Astrocyte (in vitro differentiated cells and primary cell): Measurements from ENCODE around the gene ADAMTS17. TPM values are rescaled to one million over a fixed set of nuclear protein-coding genes. Genes with fewer than 3 reads are reported as not detected.

Experiments used
- DNase-seq: peaks from one replicate; pipeline ENCODE4 v3.0.0-alpha.2; 2010; ENCODE audit warnings: low read depth
- FAIRE-seq: peaks from 2 replicates; lab custom pipeline; 2011; peaks lifted over from hg19 to GRCh38; lab: Jason Lieb, UNC
- H2AFZ ChIP-seq: 2 replicates; pipeline ENCODE4 v1.6.0; 2012; ENCODE audit warnings: low read depth, low read length, inconsistent platforms
- H3K27ac ChIP-seq: 2 replicates; pipeline ENCODE4 v1.5.1; 2011; ENCODE audit warnings: low read depth, low read length, inconsistent platforms
- H3K27me3 ChIP-seq: 2 replicates; pipeline ENCODE4 v1.6.0; 2011; ENCODE audit warnings: low read length, inconsistent platforms; ENCODE audit not compliant: insufficient read depth
- H3K36me3 ChIP-seq: 2 replicates; pipeline ENCODE4 v1.5.1; 2011; ENCODE audit warnings: low read length, inconsistent platforms; ENCODE audit not compliant: insufficient read depth
- H3K4me1 ChIP-seq: 2 replicates; pipeline ENCODE4 v1.5.1; 2011; ENCODE audit warnings: low read length, inconsistent platforms; ENCODE audit not compliant: insufficient read depth
- H3K4me2 ChIP-seq: 2 replicates; pipeline ENCODE4 v1.6.0; 2012; ENCODE audit warnings: low read length, inconsistent platforms
- H3K4me3 ChIP-seq: 2 replicates; pipeline ENCODE4 v1.5.1; 2011; ENCODE audit warnings: low read depth, mild to moderate bottlenecking, low read length, inconsistent platforms; ENCODE audit not compliant: insufficient read depth
- H3K79me2 ChIP-seq: 2 replicates; pipeline ENCODE4 v1.6.0; 2012; ENCODE audit warnings: mild to moderate bottlenecking, low read length, inconsistent platforms; ENCODE audit not compliant: insufficient read depth
- H3K9ac ChIP-seq: 2 replicates; pipeline ENCODE4 v1.6.0; 2012; ENCODE audit warnings: mild to moderate bottlenecking, low read length, inconsistent platforms
- H3K9me3 ChIP-seq: 2 replicates; pipeline ENCODE4 v1.5.1; 2012; ENCODE audit warnings: low read depth, mild to moderate bottlenecking, low read length, inconsistent platforms; ENCODE audit not compliant: insufficient read depth
- H4K20me1 ChIP-seq: 2 replicates; pipeline ENCODE4 v1.6.0; 2012; ENCODE audit warnings: low read length, inconsistent platforms; ENCODE audit not compliant: insufficient read depth
- H3K27ac Mint-ChIP-seq: one replicate; pipeline ENCODE4 v1.8.0; 2021; ENCODE audit warnings: mild to moderate bottlenecking, mixed read lengths; ENCODE audit not compliant: unreplicated experiment
- H3K27me3 Mint-ChIP-seq: one replicate; pipeline ENCODE4 v1.8.0; 2021; ENCODE audit warnings: low read depth, mixed read lengths; ENCODE audit not compliant: unreplicated experiment
- H3K36me3 Mint-ChIP-seq: one replicate; pipeline ENCODE4 v1.8.0; 2021; ENCODE audit warnings: low read depth, mixed read lengths; ENCODE audit not compliant: unreplicated experiment
- H3K4me1 Mint-ChIP-seq: one replicate; pipeline ENCODE4 v1.8.0; 2021; ENCODE audit warnings: low read depth, mixed read lengths; ENCODE audit not compliant: unreplicated experiment
- H3K4me3 Mint-ChIP-seq: one replicate; pipeline ENCODE4 v1.8.0; 2021; ENCODE audit warnings: mild to moderate bottlenecking, moderate library complexity, mixed read lengths; ENCODE audit not compliant: unreplicated experiment
- H3K9me3 Mint-ChIP-seq: one replicate; pipeline ENCODE4 v1.8.0; 2021; ENCODE audit warnings: mild to moderate bottlenecking, mixed read lengths; ENCODE audit not compliant: unreplicated experiment
- EZH2 ChIP-seq: IDR thresholded peaks from 2 replicates; pipeline ENCODE4 v1.6.1; 2012; ENCODE audit warnings: mild to moderate bottlenecking, low read length, inconsistent platforms; ENCODE audit not compliant: insufficient read depth
- total RNA-seq: library from RNA; stranded (reverse); gene quantifications from 2 replicates; pipeline ENCODE4 v1.2.1, GENCODE V29; 2021
- TF ChIP-seq, protein P1 (sequence below): IDR thresholded peaks from 2 replicates; pipeline ENCODE4 v1.5.1; 2011; ENCODE audit warnings: low read depth, mild to moderate bottlenecking, inconsistent platforms, low read length, moderate library complexity; ENCODE audit not compliant: insufficient read depth

Gene ADAMTS17
- total RNA-seq, 1 donor from 2014 or later = 0.27 TPM

DNA sequence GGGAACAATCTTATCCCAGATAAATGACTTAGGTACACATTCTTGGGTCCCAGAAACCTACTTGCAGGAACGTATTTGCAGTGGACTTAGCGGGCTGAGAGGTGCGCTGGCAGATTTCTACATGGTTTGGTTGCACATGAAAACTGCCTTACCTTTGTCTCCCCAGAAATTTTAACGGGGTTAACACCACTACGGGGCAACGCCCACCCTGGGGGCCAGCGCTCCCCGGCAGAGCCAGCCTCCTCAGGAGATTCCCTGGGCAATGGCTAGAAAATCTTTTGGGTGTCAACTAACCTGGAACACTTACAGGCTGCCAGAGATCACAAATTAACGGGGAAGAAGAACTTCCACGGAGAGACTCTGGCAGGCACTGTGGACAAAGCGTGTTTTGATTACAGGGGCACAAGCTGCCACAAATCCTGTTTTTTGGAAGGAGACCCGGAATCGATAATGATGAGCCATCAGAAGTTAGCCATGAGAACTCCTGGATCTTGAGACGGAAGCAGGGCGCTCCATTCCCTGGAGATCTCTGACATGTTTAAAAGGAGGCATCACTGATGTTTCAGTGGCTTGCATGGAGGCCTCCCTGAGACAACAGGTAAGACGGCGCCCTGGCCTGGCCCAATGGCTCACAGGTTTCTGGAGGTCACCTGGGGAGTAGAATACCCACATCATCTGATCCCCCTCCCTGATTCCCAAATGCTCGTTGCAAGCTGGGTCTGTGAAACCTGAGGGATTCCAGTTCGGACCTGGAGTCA lies 288.9 kb downstream of the ADAMTS17 start:
- Histone ChIP-seq H3K9ac (no peak overlapping the region), H3K4me3 (no peak overlapping the region), H3K36me3 (no peaks in the 10 kb centered on the region), H3K4me1 (no peaks in the 10 kb centered on the region), H3K27me3 (peaks cover 4% of the 10 kb centered on the region), H2AFZ (no peak overlapping the region), H3K4me2 (no peak overlapping the region), H3K27ac (no peak overlapping the region), H3K9me3 (no peaks in the 10 kb centered on the region), H4K20me1 (no peaks in the 10 kb centered on the region), H3K79me2 (no peaks in the 10 kb centered on the region)
- FAIRE-seq = no peak
- Mint-ChIP-seq H3K36me3 (no peaks in the 10 kb centered on the region), H3K4me3 (no peak overlapping the region), H3K9me3 (peaks cover 2% of the 10 kb centered on the region), H3K27ac (no peak overlapping the region), H3K27me3 (peaks cover 68% of the 10 kb centered on the region), H3K4me1 (no peaks in the 10 kb centered on the region)
- no peak for DNase-seq
- no peak for TF ChIP-seq EZH2
- TF ChIP-seq, protein P1, sequence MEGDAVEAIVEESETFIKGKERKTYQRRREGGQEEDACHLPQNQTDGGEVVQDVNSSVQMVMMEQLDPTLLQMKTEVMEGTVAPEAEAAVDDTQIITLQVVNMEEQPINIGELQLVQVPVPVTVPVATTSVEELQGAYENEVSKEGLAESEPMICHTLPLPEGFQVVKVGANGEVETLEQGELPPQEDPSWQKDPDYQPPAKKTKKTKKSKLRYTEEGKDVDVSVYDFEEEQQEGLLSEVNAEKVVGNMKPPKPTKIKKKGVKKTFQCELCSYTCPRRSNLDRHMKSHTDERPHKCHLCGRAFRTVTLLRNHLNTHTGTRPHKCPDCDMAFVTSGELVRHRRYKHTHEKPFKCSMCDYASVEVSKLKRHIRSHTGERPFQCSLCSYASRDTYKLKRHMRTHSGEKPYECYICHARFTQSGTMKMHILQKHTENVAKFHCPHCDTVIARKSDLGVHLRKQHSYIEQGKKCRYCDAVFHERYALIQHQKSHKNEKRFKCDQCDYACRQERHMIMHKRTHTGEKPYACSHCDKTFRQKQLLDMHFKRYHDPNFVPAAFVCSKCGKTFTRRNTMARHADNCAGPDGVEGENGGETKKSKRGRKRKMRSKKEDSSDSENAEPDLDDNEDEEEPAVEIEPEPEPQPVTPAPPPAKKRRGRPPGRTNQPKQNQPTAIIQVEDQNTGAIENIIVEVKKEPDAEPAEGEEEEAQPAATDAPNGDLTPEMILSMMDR = no peak

DNA sequence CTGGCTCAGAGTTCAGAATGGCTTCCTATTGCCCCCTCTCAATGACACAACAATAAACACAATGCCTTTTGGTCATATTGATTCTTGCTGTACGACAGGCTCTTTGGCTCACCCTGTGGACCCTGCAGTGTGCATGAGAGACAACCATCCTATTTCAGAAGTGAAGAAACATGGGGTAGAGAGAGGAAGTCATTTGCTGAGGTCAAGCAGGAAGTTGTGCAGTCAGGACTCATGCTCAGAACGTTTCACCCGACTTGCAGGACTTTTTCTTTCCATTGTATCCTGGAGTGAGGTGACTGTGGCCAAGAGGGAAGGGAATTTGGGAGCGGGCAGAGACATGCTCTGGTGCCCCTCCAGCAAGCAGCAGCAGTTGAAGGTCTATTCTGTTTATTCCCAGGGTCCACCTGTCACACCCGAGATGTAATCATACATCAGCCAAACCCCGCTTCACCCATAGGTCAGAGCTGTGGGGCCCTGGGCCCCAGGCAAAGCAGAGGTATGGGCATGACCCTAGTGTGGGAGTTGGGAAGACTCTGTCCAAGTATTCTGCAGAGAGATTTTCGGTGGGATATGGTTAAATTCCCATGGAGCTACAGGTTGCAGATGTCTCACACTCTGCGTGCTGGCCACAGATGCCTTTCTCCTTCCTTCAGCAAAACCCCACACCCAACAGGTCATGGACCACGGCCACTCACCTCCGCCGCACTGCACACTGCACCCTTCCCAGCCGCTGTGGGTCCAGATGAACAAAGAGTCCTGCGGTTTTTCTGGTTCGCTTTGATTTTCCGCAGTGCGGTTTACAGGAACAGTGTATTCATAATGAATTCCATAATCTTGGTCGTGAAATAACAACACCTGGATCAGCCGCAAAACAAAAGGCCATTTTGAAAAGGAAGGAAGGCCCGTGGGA lies 290.6 kb downstream of the ADAMTS17 start:
- no peak overlapping the region for H3K4me3 ChIP-seq
- FAIRE-seq = no peak
- no peak overlapping the region for H3K4me3 Mint-ChIP-seq
- H3K36me3 Mint-ChIP-seq = no peaks in the 10 kb centered on the region
- no peak for DNase-seq
- no peak overlapping the region for H3K9ac ChIP-seq
- no peaks in the 10 kb centered on the region for H3K36me3 ChIP-seq
- peaks cover 2% of the 10 kb centered on the region for H3K9me3 Mint-ChIP-seq
- no peaks in the 10 kb centered on the region for H3K9me3 ChIP-seq
- H3K27ac ChIP-seq = no peak overlapping the region
- H3K4me1 Mint-ChIP-seq = no peaks in the 10 kb centered on the region
- TF ChIP-seq, protein P1 = no peak
- no peak for TF ChIP-seq EZH2
- H3K4me2 ChIP-seq = no peak overlapping the region
- H3K79me2 ChIP-seq = no peaks in the 10 kb centered on the region
- no peak overlapping the region for H3K27ac Mint-ChIP-seq
- no peaks in the 10 kb centered on the region for H4K20me1 ChIP-seq
- no peaks in the 10 kb centered on the region for H3K4me1 ChIP-seq
- H2AFZ ChIP-seq = no peak overlapping the region
- H3K27me3 ChIP-seq = peaks cover 4% of the 10 kb centered on the region
- peaks cover 54% of the 10 kb centered on the region for H3K27me3 Mint-ChIP-seq
